HL-60 (cell line): ENCODE data around the gene NAA25.

ENCODE experiments used
- POLR2AphosphoS5 ChIP-seq: IDR thresholded peaks from 2 replicates; pipeline ENCODE4 v1.6.1; 2012; ENCODE audit warnings: low read depth
- TF ChIP-seq, protein P1 (sequence below): IDR thresholded peaks from one replicate; pipeline ENCODE4 v1.5.1; 2011; ENCODE audit warnings: low read length, control low read depth, inconsistent platforms; ENCODE audit not compliant: insufficient read depth

DNA sequence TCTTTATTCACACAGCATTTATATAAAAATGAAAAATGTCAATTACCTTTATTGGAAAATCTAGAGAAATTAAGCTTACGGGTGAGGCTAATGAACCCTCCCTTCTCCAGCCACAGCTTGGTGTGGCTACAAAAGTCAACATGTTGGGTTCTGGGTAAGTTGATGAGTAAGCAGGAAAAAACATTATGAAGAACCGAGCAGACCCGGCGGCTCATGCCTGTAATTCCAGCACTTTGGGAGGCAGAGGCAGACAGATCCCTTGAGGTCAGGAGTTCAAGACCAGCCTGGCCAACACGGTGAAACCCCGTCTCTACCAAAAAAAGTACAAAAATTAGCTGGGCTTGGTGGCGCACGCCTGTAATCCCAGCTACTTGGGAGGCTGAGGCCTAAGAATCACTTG, 10.9 kb downstream of the NAA25 start:
- TF ChIP-seq, protein P1, sequence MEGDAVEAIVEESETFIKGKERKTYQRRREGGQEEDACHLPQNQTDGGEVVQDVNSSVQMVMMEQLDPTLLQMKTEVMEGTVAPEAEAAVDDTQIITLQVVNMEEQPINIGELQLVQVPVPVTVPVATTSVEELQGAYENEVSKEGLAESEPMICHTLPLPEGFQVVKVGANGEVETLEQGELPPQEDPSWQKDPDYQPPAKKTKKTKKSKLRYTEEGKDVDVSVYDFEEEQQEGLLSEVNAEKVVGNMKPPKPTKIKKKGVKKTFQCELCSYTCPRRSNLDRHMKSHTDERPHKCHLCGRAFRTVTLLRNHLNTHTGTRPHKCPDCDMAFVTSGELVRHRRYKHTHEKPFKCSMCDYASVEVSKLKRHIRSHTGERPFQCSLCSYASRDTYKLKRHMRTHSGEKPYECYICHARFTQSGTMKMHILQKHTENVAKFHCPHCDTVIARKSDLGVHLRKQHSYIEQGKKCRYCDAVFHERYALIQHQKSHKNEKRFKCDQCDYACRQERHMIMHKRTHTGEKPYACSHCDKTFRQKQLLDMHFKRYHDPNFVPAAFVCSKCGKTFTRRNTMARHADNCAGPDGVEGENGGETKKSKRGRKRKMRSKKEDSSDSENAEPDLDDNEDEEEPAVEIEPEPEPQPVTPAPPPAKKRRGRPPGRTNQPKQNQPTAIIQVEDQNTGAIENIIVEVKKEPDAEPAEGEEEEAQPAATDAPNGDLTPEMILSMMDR, result no peak
- no peak for TF ChIP-seq POLR2AphosphoS5
